SKM-1 (cell line): ENCODE results near the gene APBA2.
"Not testable (repeated sequence)": the region's sequence is repeated elsewhere in the genome, so short reads cannot be mapped to it uniquely, and the experiment has no call there.

Experiments
- DNase-seq: peaks from one replicate; lab custom pipeline; 2025; ENCODE audit not compliant: unreplicated experiment; lab: John Stamatoyannopoulos, UW

APBA2 gene

DNA sequence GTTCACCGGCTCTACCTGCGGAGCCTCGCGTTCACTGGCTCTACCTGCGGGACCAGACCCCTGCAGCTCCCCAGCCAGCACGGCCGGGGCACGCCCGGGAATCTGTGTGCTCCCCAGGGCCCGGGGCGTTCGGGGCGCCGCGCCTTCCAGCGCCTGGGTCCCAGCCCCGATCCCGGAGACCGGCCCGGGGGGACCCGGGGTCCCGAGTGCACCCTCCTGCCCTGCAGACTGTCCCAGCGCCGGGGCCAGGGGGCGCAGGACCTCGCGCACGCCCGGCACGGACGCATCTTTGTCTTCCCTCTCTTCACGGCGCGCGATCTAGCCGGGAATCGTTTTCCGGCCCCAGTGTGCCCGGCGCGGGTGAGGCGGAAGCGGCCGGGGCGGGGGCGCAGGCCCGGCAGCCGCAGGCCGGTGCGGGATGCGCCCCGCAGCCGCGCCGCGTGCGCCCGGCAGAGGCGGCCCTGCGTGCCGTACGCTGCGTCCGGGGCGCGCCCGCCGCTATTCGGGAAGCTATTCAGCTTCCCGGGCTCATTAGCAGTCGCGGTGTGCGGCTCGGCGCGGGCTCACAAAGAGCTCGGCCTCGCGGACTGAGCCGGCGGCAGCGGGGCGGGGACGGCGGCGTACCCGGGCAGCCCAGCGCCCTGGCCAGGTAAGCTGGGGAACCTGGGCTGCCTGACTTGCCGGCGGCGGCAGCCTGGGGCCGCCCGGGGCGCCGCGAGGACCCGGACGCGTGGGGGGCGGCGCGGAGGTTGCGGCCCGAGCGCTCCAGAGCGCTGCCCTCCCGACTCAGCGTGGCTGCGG lies at the start of gene APBA2:
APBA2 (plus strand) TSS at position 345 of the 801 bp plus-strand sequence. CDS start 167,911 bp downstream, outside the sequence.
- no peak for DNase-seq

DNA sequence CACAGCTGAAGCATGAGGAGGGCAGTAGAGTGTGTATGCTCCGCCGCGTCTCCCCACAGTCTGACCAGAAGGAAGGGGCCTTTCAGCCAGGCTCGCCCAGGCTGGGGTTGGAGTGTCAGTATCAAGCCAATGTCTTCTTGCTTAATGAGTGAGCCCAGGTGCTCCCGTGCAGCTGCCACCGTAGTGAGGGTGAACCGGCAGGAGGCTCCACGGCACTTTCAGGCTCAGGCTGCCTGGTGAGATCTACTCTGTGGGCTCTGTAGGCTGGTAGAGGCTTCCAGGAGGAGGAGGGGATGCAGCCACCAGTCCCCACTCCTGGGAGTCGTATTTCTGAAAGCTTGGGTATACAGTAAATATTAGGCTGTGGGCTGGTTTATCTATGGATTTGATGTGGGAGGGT lies 45.5 kb upstream of the APBA2 start:
- DNase-seq, result not testable (repeated sequence)

DNA sequence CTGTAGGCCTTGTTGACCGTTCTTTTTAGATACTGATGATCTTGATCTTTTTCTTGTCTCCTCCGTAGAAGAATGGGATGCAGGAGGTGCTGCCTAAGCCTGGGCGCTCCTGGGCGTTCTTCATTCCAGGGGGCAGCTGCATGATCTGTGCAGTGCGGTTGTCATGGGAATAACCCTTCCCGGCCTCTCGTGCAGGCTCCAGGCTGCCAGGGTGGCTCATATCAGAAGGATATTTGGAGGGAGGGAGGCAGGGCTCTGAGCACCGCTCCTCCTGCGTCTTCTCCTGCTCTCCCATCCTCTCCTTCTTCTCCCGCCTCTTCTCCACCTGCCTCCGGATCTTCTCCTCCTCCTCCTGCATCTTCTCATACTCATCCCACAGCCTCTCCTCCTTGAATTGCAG lies 43.6 kb upstream of the APBA2 start:
- DNase-seq, result not testable (repeated sequence)

DNA sequence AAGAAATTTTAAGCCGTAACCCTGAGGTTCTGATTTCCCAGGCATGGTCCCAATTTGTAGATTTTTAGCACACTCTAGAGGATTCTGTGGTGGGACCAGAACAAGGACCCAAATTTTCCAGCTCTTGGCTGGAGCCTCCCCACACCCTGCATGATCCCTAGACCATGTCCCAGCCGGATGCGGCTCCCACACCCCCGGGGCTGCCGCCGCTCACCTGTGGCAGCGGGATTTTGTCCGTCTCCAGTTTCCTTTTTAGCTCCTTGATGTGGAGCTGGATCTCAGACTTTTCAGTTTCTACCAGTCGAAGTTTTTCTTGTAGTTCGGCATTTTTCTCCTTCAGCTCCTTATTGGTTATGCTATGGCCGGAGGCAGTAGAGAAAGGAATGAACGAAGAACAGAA lies 42.3 kb upstream of the APBA2 start:
- not testable (repeated sequence) for DNase-seq

DNA sequence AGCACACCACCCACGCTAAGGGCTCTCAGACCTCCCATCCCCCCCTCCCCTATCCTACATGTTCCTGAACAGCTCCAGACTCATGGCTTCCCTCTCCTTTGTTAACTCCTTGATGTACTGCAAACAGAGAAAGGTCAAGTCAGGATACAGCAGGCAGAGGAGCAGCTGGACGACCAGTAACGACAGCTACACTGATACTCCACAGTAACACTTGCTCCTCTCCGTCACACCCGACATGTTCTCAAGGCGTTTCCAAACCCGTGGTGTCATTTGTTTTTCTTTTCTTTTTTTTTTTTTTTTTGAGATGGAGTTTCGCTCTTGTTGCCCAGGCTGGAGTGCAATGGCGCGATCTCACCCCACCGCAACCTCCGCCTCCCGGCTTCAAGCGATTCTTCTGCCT lies 41.6 kb upstream of the APBA2 start:
- not testable (repeated sequence) for DNase-seq

DNA sequence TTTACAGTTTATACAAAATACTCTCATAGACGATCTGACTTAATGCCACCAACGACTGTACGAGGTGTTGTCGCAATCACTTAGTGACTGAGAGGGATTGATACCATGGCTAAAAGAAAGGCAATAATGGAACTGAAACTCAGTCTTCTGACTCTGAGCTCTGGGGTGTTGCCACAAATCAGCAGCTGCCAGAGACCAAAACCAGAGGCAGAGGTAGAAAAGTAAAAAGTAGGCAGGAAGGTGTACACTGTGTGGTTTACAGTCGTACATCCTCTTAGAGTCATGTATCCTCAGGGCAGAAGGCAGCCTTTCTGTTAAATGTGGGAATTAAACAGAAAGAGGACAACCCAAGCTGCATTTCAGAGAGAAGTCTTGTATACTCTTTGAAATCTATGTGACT lies 38.5 kb upstream of the APBA2 start:
- not testable (repeated sequence) for DNase-seq

DNA sequence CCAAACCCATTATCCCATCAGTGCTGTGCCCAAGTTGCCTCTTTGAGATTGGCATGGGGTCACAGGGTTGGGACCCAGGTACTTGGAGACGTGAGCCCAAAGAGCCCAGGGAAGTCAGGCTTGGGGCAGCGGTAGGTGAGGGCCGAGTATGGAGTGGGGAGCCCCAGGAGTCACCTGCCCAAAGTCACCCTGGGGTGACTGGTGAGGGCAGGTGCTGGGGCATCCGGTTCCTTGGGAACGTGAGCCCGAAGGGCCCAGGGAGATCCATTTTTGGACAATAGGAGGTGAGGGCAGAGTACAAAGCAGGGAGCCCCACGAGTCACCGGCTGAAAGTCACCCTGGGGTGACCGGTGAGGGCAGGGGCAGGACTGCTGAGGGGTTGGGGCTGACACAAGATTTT lies 37.8 kb upstream of the APBA2 start:
- DNase-seq, result not testable (repeated sequence)

DNA sequence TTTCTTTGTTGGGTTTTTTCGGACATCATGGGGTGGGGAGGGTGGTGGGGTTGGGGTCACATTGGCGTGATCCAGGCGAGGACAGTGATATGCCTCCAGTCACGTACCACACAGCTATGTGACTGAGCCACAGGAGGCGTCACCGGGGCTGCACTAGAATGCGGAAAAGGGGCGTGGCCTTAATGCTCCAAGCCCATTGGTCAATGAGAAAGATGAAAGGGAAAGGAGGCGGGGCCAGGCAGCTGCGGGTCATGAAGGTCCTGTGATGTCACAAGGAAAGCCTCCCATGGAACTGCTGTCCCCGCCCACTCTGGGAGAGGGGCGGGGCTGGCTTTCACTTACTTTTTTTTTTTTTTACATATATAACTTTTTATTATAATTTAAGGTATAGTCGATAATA lies 37.3 kb upstream of the APBA2 start, which contains the start of gene GOLGA6L7:
GOLGA6L7 (minus strand) TSS at position 124 of the 400 bp plus-strand sequence; CDS start at position 29, 95 bp downstream.
- not testable (repeated sequence) for DNase-seq

DNA sequence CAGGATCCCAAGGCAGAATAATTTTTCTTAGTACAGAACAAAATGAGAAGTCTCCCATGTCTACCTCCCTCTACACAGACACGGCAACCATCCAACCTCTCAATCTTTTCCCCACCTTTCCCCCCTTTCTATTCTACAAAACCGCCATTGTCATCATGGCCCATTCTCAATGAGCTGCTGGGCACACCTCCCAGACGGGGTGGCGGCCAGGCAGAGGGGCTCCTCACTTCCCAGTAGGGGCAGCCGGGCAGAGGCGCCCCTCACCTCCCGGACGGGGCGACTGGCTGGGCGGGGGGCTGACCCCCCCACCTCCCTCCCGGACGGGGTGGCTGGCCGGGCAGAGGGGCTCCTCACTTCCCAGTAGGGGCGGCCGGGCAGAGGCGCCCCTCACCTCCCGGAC lies 36.5 kb upstream of the APBA2 start:
- DNase-seq, result not testable (repeated sequence)

DNA sequence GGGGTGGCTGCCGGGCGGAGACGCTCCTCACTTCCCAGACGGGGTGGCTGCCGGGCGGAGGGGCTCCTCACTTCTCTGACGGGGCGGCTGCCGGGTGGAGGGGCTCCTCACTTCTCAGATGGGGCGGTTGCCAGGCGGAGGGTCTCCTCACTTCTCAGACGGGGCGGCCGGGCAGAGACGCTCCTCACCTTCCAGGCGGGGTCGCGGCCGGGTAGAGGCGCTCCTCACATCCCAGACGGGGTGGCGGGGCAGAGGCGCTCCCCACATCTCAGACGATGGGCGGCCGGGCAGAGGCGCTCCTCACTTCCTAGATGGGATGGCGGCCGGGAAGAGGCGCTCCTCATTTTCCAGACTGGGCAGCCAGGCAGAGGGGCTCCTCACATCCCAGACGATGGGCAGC lies 36.0 kb upstream of the APBA2 start:
- not testable (repeated sequence) for DNase-seq

DNA sequence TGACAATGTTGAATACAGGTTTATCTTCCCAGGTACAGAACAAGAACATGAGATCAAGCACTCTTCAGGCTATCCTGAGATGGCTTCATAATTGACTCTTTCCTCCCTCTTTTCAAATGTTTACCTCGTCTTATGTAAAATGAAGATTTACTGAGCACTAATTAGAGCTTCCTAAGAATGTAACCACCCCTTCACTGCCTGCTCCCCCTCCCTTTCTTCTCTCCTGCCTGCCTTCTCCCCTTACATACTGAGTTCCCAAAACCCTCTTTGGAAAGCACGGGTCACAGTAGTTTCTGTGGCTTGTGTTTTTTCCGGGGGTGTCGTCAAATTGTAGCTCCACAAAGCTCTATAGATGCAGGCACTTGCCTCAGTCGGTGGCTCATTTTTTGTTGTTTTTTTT lies 32.1 kb upstream of the APBA2 start:
- not testable (repeated sequence) for DNase-seq

DNA sequence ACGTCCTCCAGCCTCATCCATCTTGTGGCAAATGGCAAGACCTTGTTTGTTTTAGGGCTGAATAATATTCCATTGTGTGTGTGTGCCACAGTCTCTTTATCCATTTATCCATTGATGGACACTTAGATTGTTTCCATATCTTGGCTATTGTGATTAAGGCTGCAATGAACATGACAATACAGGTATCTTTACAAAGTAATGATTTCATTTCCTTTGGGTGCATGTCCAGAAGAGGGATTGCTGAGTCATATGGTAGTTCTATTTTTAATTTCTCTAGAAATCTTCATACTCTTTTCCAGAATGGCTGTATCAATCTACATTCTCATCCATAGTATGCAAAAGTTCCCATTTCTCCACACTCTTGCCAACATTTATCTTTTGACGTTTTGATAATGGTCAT lies 31.2 kb upstream of the APBA2 start:
- DNase-seq, result not testable (repeated sequence)

DNA sequence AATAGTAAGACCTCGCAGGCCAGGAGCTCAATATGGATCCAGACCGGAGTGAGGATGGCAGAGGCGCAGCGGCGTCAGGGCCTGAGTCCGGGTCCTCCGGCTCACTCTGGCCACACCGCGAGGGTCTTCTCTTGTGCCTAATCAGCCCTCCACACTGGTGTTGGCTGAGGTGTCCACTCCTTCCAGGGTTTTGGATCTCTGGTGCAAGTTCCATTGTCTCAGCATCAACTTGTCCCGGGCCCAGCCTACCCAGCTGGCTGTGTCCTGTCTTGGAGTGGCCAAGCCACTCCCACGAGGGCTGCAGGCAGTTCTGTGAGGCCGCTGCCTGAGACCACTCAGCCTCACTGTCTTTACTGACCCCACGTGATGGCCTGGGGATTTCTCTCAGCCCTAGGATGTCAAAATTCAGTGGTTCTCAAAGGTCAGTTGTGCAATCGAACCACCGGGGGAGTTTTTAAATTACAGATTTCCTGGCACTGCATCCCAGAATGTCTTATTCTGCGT lies 24.7 kb upstream of the APBA2 start:
- peak; percentile 40 for DNase-seq

DNA sequence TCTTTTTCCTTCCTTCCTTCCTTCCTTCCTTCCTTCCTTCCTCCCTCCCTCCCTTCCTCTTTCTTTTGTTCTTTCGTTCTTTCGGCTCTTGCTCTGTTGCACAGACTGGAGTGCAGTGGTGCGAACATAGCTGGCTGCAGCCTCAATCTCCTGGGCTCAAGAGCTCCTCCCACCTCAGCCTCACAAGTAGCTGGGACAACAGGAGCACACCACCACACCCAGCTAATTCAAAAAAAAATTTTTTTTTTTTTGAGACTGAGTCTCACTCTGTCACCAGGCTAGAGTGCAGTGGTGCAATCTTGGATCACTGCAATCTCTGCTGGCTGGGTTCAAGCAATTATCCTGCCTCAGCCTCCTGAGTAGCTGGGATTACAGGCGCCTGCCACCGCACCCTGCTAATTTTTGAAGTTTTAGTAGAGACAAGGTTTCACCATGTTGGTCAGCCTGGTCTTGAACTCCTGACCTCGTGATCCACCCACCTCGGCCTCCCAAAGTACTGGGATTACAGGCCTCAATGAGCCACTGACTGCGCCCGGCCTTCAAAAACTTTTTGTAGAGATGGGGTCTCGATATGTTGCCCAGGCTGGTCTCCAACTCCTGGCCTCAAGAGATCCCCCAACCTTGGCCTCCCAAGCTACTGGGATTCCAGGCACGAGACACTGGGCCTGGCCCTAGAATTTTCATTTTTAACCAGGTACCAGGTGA lies 24.0 kb upstream of the APBA2 start:
- not testable (repeated sequence) for DNase-seq

DNA sequence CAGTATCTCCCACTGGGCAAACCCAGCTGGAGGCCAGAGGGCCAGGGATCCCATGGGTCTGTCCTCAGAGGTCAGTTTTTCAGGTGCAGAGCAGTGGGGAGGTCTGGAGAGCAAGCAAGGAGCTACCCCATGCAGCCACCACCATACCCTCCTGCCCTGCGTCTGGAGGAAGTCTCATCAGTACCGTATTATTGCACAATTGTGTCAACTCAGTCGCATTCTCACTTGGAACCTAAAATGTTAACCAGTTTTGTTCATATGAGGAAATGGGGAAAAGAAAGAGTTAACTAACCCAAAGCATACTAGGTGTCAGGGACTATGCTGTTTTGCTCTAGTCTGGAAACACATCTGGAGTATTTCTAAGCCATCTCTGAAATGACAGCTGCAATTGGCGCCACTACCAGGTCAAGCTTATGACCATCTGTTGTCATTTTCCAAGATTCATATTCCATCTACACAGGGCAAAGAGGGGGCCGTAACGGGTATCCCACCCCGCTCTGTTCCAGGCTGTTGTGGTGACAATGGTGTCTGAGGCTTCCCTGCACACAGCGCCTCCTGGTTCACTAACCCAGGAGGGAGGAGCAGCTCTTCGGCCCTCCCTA lies 16.9 kb upstream of the APBA2 start:
- no peak for DNase-seq

DNA sequence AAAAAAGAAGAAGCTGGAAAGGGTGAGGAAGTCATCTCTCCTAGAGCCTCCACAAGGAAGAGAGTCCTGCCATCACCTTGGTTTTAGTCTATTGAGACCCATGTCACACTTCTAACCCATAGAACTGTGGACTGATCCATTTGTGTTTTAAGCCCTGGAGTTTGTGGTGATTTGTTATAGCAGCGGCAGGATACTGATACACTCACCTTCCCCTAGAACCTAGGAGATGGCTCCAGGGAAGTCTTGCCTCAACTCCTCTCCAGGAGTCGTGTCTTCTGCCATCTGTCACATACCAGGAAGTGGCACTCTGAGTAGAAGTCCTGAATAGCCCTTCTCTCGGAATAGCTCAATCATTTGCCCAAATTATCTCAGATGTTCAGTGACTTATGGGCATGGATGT lies 14.6 kb upstream of the APBA2 start:
- no peak for DNase-seq

DNA sequence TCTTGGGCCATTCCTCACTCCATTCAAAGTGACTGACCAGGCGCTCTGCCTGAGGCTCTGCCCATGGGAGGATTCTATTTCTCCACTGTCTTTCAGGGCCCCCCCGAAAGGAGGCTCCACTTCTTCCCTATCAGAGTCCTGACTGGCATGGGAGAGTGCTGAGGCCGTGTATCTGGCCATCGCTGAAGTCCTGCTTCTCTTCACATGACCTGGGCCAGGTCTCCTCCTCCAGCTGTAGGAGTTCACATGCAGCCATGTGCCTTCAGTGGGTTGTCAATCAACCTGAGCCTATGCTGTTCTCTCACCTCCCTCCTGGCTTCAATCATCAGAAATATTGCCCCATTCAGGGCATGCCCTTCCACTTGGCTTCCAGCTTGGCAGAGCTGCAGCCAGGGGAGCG lies 12.8 kb upstream of the APBA2 start:
- no peak for DNase-seq

DNA sequence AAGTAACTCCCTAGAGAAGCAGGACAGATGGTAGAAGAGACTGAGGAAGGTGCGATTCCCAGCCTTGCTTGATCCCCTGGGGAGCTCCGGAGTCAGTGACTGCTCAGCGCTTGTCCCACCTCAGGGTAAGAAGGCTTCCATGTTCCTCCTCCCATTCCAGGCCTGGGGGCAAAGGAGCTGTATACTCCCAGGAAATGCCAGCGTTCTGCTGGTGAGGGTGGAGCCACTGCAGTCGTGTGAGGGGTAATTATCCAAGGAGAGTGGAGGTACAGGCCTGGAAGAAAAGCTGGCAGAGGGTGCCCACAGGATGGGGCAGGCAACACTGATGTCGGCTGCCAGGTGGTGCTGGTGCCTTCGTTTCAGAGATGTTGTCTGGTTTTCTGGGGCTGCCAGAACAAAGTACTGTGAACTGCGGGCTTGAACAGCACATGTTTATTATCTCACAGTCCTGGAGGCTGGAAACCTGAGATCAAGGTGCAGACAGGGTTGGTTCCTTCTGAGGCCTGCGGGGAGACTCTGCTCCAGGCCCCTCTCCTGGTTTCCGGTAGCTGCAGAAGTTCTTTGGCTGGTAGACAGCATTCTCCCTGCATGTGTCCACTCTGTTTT lies 12.1 kb upstream of the APBA2 start:
- no peak for DNase-seq

DNA sequence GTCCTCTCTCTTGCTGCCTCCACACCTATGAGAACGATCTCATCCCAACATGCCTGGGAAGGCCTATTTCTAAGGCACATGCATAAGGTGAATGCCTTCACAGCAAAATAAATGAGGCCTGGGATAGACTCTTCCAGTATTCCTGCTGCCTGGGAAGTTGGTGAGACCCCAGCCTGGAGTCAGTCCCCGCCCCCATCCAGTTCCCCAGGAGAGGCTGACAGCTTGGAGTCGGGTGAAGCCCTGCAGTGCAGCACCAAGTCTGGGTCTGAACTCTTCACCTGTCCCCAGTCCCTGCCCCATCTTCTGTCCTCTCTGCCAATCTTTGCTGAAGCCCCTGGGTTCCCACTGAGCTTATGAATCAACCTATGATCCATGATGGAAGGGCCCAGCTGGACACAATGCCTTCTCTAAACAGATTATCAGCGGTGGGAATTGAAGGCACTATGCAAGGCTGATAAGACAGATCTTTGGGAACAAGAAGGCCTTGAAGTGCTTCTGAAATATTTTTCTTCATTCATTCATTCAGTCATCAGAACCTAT lies 10.2 kb upstream of the APBA2 start:
- no peak for DNase-seq

DNA sequence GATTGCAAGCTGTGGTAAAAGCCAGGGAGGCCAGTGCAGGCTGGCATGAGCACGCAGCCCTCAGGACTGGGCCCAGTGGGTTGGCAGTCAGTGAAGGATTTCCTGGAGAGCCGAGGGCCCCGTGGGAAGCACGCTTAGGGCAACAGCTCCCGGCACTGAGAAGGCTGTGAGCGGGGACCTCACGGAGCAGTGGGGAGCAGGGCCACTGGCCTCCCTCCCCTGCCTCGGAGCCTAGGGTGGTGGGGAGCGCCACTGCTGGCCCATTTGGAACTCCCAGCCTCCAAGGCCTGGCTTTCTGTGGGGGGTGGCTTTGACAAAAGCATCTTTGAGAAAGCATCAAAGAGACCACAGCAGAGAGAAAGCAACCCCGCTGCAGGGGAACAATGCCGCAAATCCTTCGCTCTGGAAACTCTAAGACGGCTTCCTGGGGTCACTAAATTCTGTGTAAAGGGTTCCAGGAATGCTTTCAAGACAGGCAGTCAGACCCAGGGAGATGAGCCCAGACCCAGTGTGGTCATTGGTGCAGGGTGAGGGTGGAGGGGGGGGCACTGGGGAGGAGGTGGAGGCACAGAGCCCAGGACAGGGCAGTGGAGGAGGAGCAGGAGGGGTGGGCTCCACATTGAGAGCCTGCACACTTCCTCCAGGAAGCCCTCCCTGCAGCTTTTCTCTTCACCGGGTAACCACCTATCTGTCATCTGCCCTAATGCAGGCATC lies 9.5 kb upstream of the APBA2 start:
- DNase-seq, result no peak
